ENCODE data around the gene GNAO1.

Gene GNAO1

DNA sequence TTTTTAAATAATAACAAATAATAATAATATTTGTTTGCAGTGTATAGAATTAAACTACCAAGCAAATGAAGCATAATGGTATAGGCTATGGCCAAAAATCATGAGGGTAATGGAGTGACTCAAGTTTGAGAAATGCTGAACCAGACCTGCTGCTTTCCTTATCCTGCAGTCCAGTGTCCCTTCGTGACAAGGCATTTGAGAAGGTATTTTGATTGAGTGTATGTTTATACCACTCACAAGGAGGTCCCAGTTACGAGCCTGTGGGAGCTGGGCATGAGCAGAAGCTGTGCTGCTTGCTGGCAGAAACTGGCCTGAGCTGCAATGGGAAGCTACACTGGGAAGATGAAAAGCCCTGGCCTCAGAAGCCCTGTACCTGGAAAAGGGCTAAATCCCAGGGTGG lies 50.3 kb downstream of the GNAO1 start:
- no peak overlapping the region for H3K27ac ChIP-seq
- no peak for TF ChIP-seq ZFX (IDR thresholded peaks at IDR 0.05)
- no peak for TF ChIP-seq CTCF (conservative IDR thresholded peaks at IDR 0.05)

DNA sequence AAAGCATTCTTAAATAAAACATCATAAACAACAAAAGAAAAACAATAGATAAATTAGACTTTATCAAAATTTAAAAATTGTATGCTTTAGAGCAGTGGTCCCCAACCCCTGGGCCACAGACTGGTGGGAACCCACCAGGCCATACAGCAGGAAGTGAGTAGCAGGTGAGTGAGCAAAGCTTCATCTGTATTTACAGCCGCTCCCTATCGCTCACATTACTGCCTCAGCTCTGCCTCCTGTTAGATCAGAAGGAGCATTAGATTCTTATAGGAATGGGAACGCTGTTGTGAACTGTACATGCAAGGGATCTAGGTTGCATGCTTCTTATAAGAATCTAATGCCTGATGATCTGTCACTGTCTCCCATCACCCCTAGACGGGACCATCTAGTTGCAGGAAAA lies 51.5 kb downstream of the GNAO1 start:
- H3K27ac ChIP-seq, result no peak overlapping the region
- no peak for TF ChIP-seq ZFX (IDR thresholded peaks at IDR 0.05)
- TF ChIP-seq CTCF (conservative IDR thresholded peaks at IDR 0.05), result no peak

DNA sequence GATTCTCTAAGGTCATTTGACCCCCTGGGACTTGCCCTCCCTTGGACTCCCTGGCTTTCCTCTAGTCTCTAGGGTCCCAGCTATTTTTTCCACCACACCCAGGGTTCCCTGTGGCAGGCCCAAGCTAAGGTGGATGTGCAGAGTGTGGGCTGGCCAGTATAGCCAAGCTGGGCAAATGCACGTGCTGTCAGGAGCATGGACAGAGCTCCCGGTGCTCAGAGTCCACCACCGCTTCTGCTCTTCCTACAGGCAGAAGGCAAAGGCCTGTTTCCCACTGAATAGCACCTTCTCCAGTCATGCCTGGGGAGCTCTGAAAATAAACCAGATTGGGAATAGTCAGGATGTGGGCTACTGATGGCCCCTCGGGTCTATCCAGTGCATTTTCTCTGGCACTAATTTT lies 53.3 kb downstream of the GNAO1 start:
- TF ChIP-seq ZFX (IDR thresholded peaks at IDR 0.05), result no peak
- TF ChIP-seq CTCF (conservative IDR thresholded peaks at IDR 0.05), result no peak
- no peak overlapping the region for H3K27ac ChIP-seq

DNA sequence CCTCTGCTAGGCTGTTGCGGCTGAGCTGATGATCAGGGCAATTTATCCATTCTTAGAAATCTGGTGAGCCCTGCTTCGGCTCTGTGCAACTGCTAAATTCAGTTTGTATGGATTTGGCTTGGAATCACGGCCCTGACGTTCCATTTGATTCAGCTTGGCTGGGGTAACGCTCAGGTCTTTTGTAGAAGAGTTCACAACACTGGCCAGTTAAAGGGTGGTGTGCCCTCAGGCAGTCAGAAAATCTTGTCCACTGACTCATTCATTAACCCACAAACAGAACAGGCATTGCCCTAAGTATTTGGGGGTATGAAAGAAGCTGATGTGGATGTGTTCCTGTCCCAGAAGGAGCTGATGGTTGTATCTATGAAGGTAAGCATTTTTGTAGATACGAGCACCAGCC lies 53.9 kb downstream of the GNAO1 start:
- H3K27ac ChIP-seq, result peak overlapping the region; percentile 43; the same call in 1 of the 2 replicates
- no peak for TF ChIP-seq CTCF (conservative IDR thresholded peaks at IDR 0.05)
- TF ChIP-seq ZFX (IDR thresholded peaks at IDR 0.05), result no peak

GRCh38 chr16:56246051-56246817 lies 54.9 kb downstream of the GNAO1 start:
- peak; percentile 26 for TF ChIP-seq CTCF (conservative IDR thresholded peaks at IDR 0.05)
- TF ChIP-seq ZFX (IDR thresholded peaks at IDR 0.05), result no peak
- peak overlapping the region; percentile 43 for H3K27ac ChIP-seq

- TF ChIP-seq ZFX (IDR thresholded peaks at IDR 0.05) (no peak), CTCF (conservative IDR thresholded peaks at IDR 0.05) (no peak)
- H3K27ac ChIP-seq, result peak overlapping the region; percentile 43
Observed at GRCh38 chr16:56247018-56247417, 55.7 kb downstream of the GNAO1 start.

DNA sequence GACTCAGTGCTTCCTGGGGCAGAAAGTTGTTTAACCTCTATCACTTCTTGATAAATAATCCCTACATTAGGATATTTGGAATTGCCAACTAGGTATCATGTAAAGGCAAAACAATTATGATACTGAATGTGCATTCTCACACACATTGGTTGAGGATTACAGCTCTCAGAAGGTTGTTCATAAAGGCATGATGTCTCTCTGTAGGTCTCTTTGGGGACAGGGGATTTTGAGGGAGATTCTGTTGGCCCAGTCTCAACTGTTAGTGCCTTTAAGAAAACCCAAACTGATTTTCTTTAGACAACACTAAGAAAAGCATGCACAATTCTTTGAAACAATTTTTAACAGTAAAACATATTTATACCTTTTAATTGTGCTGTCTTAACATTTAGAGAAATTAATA lies 56.5 kb downstream of the GNAO1 start:
- no peak overlapping the region for H3K27ac ChIP-seq
- no peak for TF ChIP-seq CTCF (conservative IDR thresholded peaks at IDR 0.05)
- TF ChIP-seq ZFX (IDR thresholded peaks at IDR 0.05), result no peak
